ENCODE results near the gene PAPLN. TPM values are rescaled to one million over a fixed set of nuclear protein-coding genes. Genes with fewer than 3 reads are reported as not detected.

The PAPLN gene
- total RNA-seq, 5 donors from 2014 or later (not counting 1 experiment from before 2014, with no cell fraction given), result 0.14 to 1.0 (median 0.29) TPM; not detected in 1

GRCh38 chr14:73246387-73247150 is 9.3 kb downstream of the PAPLN start:
- no peak overlapping the region for H3K27ac ChIP-seq (ENCODE audit: low read length)
- peak overlapping the region; percentile 73 to 85 (median 75) for H3K4me3 Mint-ChIP-seq
- H3K9me3 Mint-ChIP-seq, result no peaks in the 10 kb centered on the region
- ATAC-seq (replicated peaks in 1 of 4) (no peak), DNase-seq (no peak)
- WGBS (ENCODE audit: insufficient coverage), result 82% methylated on average over 4 of the region's 18 CpGs
- ChIA-PET POLR2A (interaction anchor here in 1 of 2 donors (0.7 kb wide), 1 partner anchor 32 kb away, joined by 3 read pairs; no protein-coding TSS in a partner anchor), CTCF (interaction anchor here in 1 of 2 donors (0.6 kb wide), 1 partner anchor 212 kb away, joined by 8 read pairs; no protein-coding TSS in a partner anchor)
- H3K4me1 Mint-ChIP-seq, result peaks cover 18 to 34% (median 33%) of the 10 kb centered on the region in 3 donors
- no peaks in the 10 kb centered on the region for H3K36me3 Mint-ChIP-seq
- peaks cover 0 to 27% of the 10 kb centered on the region in 2 experiments for H3K4me1 ChIP-seq (ENCODE audit: control insufficient read depth in 1 of 2, extremely low read depth in 1 of 2, insufficient read depth in 2 of 2, low read length in 2 of 2)
- no peak overlapping the region for H3K27ac Mint-ChIP-seq
- peaks cover 22 to 34% of the 10 kb centered on the region in 2 donors for H3K27me3 Mint-ChIP-seq
- peak overlapping the region; percentile 51 to 62 for H3K4me3 ChIP-seq (ENCODE audit: control insufficient read depth in 1 of 2, extremely low read depth in 1 of 2, low read length in 1 of 2)
- H3K27me3 ChIP-seq (replicated peaks in 1 of 2; ENCODE audit: control insufficient read depth in 2 of 2, extremely low read depth in 1 of 2, insufficient read depth in 2 of 2, low read length in 1 of 2), result peaks cover 9 to 58% of the 10 kb centered on the region in 2 experiments
- no peaks in the 10 kb centered on the region for H3K36me3 ChIP-seq (ENCODE audit: control insufficient read depth in 2 of 2, extremely low read depth in 1 of 2, insufficient read depth in 1 of 2, low read length in 1 of 2)
- no peaks in the 10 kb centered on the region for H3K9me3 ChIP-seq

GRCh38 chr14:73248108-73248868 is 11.0 kb downstream of the PAPLN start:
- Histone ChIP-seq H3K27ac (ENCODE audit: low read length) (no peak overlapping the region), H3K27me3 (replicated peaks in 1 of 2; ENCODE audit: control insufficient read depth in 2 of 2, extremely low read depth in 1 of 2, insufficient read depth in 2 of 2, low read length in 1 of 2) (peaks cover 9 to 47% of the 10 kb centered on the region in 2 experiments), H3K9me3 (no peaks in the 10 kb centered on the region), H3K4me3 (ENCODE audit: control insufficient read depth in 1 of 2, extremely low read depth in 1 of 2, low read length in 1 of 2) (no peak overlapping the region), H3K4me1 (ENCODE audit: control insufficient read depth in 1 of 2, extremely low read depth in 1 of 2, insufficient read depth in 2 of 2, low read length in 2 of 2) (peaks cover 0 to 27% of the 10 kb centered on the region in 2 experiments), H3K36me3 (ENCODE audit: control insufficient read depth in 2 of 2, extremely low read depth in 1 of 2, insufficient read depth in 1 of 2, low read length in 1 of 2) (no peaks in the 10 kb centered on the region)
- Mint-ChIP-seq H3K4me3 (no peak overlapping the region), H3K27ac (peak overlapping the region in 1 of 2 donors; percentile 49), H3K27me3 (peaks cover 9 to 23% of the 10 kb centered on the region in 2 donors), H3K9me3 (no peaks in the 10 kb centered on the region), H3K4me1 (peaks cover 13 to 26% (median 25%) of the 10 kb centered on the region in 3 donors), H3K36me3 (no peaks in the 10 kb centered on the region)
- ATAC-seq (replicated peaks in 1 of 4) (no peak), DNase-seq (no peak)
- 58% methylated on average over 4 of the region's 9 CpGs for WGBS (ENCODE audit: insufficient coverage)
- ChIA-PET CTCF (no interaction called here), POLR2A (no interaction called here)

- peaks cover 3 to 16% of the 10 kb centered on the region in 2 donors for H3K27me3 Mint-ChIP-seq
- no peaks in the 10 kb centered on the region for H3K9me3 ChIP-seq
- peaks cover 3 to 42% of the 10 kb centered on the region in 2 experiments for H3K27me3 ChIP-seq (replicated peaks in 1 of 2; ENCODE audit: control insufficient read depth in 2 of 2, extremely low read depth in 1 of 2, insufficient read depth in 2 of 2, low read length in 1 of 2)
- H3K4me1 ChIP-seq (ENCODE audit: control insufficient read depth in 1 of 2, extremely low read depth in 1 of 2, insufficient read depth in 2 of 2, low read length in 2 of 2), result peaks cover 0 to 27% of the 10 kb centered on the region in 2 experiments
- no peak overlapping the region for H3K27ac ChIP-seq (ENCODE audit: low read length)
- H3K9me3 Mint-ChIP-seq, result no peaks in the 10 kb centered on the region
- ChIA-PET POLR2A (no interaction called here), CTCF (no interaction called here)
- H3K36me3 Mint-ChIP-seq, result no peaks in the 10 kb centered on the region
- H3K27ac Mint-ChIP-seq, result no peak overlapping the region
- no peaks in the 10 kb centered on the region for H3K36me3 ChIP-seq (ENCODE audit: control insufficient read depth in 2 of 2, extremely low read depth in 1 of 2, insufficient read depth in 1 of 2, low read length in 1 of 2)
- no peak overlapping the region for H3K4me3 ChIP-seq (ENCODE audit: control insufficient read depth in 1 of 2, extremely low read depth in 1 of 2, low read length in 1 of 2)
- no CpG with 5 or more reads among the region's 1 CpG for WGBS (ENCODE audit: insufficient coverage)
- ATAC-seq (replicated peaks in 1 of 4) (no peak), DNase-seq (no peak)
- H3K4me1 Mint-ChIP-seq, result peaks cover 13 to 22% (median 21%) of the 10 kb centered on the region in 3 donors
- H3K4me3 Mint-ChIP-seq, result no peak overlapping the region
These were observed 11.8 kb downstream of the PAPLN start for GRCh38 chr14:73249108-73249507.

- no peak overlapping the region for H3K4me3 ChIP-seq (ENCODE audit: control insufficient read depth in 1 of 2, extremely low read depth in 1 of 2, low read length in 1 of 2)
- WGBS (ENCODE audit: insufficient coverage), result 84% methylated on average over 6 of the region's 13 CpGs
- no peaks in the 10 kb centered on the region for H3K9me3 Mint-ChIP-seq
- CTCF ChIA-PET, result no interaction called here
- ATAC-seq (replicated peaks in 1 of 4), result no peak
- DNase-seq, result no peak
- POLR2A ChIA-PET, result no interaction called here
- no peaks in the 10 kb centered on the region for H3K36me3 Mint-ChIP-seq
- H3K9me3 ChIP-seq, result no peaks in the 10 kb centered on the region
- H3K27ac ChIP-seq (ENCODE audit: low read length), result no peak overlapping the region
- H3K27me3 Mint-ChIP-seq, result peaks cover 3 to 12% of the 10 kb centered on the region in 2 donors
- H3K27me3 ChIP-seq (replicated peaks in 1 of 2; ENCODE audit: control insufficient read depth in 2 of 2, extremely low read depth in 1 of 2, insufficient read depth in 2 of 2, low read length in 1 of 2), result peaks cover 3 to 35% of the 10 kb centered on the region in 2 experiments
- no peaks in the 10 kb centered on the region for H3K36me3 ChIP-seq (ENCODE audit: control insufficient read depth in 2 of 2, extremely low read depth in 1 of 2, insufficient read depth in 1 of 2, low read length in 1 of 2)
- peaks cover 13 to 21% (median 21%) of the 10 kb centered on the region in 3 donors for H3K4me1 Mint-ChIP-seq
- H3K4me1 ChIP-seq (ENCODE audit: control insufficient read depth in 1 of 2, extremely low read depth in 1 of 2, insufficient read depth in 2 of 2, low read length in 2 of 2), result peaks cover 0 to 27% of the 10 kb centered on the region in 2 experiments
- no peak overlapping the region for H3K4me3 Mint-ChIP-seq
- no peak overlapping the region for H3K27ac Mint-ChIP-seq
These were observed 12.4 kb downstream of the PAPLN start for GRCh38 chr14:73249564-73250316.

- CTCF ChIA-PET, result interaction anchor here in 1 of 2 donors (0.6 kb wide), 1 partner anchor 1115 kb away, joined by 3 read pairs; no protein-coding TSS in a partner anchor
- H3K4me1 Mint-ChIP-seq, result peaks cover 11 to 17% (median 17%) of the 10 kb centered on the region in 3 donors
- Histone ChIP-seq H3K36me3 (ENCODE audit: control insufficient read depth in 2 of 2, extremely low read depth in 1 of 2, insufficient read depth in 1 of 2, low read length in 1 of 2) (no peaks in the 10 kb centered on the region), H3K4me1 (ENCODE audit: control insufficient read depth in 1 of 2, extremely low read depth in 1 of 2, insufficient read depth in 2 of 2, low read length in 2 of 2) (peaks cover 0 to 25% of the 10 kb centered on the region in 2 experiments), H3K27ac (ENCODE audit: low read length) (no peak overlapping the region), H3K4me3 (ENCODE audit: control insufficient read depth in 1 of 2, extremely low read depth in 1 of 2, low read length in 1 of 2) (no peak overlapping the region), H3K27me3 (replicated peaks in 1 of 2; ENCODE audit: control insufficient read depth in 2 of 2, extremely low read depth in 1 of 2, insufficient read depth in 2 of 2, low read length in 1 of 2) (peaks cover 0 to 29% of the 10 kb centered on the region in 2 experiments), H3K9me3 (no peaks in the 10 kb centered on the region)
- DNase-seq (no peak), ATAC-seq (replicated peaks in 1 of 4) (no peak)
- 80% methylated on average over 3 of the region's 11 CpGs for WGBS (ENCODE audit: insufficient coverage)
- POLR2A ChIA-PET, result no interaction called here
- no peak overlapping the region for H3K27ac Mint-ChIP-seq
- H3K9me3 Mint-ChIP-seq, result no peaks in the 10 kb centered on the region
- no peak overlapping the region for H3K4me3 Mint-ChIP-seq
- no peaks in the 10 kb centered on the region for H3K36me3 Mint-ChIP-seq
- peaks cover 0 to 7% of the 10 kb centered on the region in 2 donors for H3K27me3 Mint-ChIP-seq
These were observed 13.0 kb downstream of the PAPLN start for GRCh38 chr14:73250317-73250713.

Data from T-cell (primary cell).